A549 (cell line): ENCODE results near the gene HDAC10. TPM values are rescaled to one million over a fixed set of nuclear protein-coding genes. Genes with fewer than 3 reads are reported as not detected.

Source experiments
- ATAC-seq, 2 experiments: fragments of 200-7000 bp in 1 of 2; fragments of >200 bp in 1 of 2; cut with Nextera tagmentation in 1 of 2; cut with Tn5 transposase in 1 of 2; 3 replicates each; pipeline versions ENCODE4 v1.8.0 to v1.9.1; 2018 to 2020; ENCODE audit warnings: mild to moderate bottlenecking in 1 of 2, moderate library complexity in 1 of 2
- CTCF ChIA-PET: fragments of 300-600 bp; sonication (Branson Sonifier 250); formaldehyde crosslinking; extraction: SDS; loops from one replicate; lab custom pipeline; 2021; ENCODE audit warnings: antibody characterized with exemption, inconsistent platforms; lab: Yijun Ruan, JAX
- POLR2A ChIA-PET: fragments of 350-600 bp; formaldehyde crosslinking; extraction: SDS; loops from one replicate; lab custom pipeline; 2021; ENCODE audit warnings: antibody characterized with exemption, inconsistent platforms; lab: Yijun Ruan, JAX
- DNase-seq, 2 experiments: peaks; one replicate each; pipeline versions ENCODE4 v3.0.0 to v3.0.0-alpha.2; 2011 to 2016; ENCODE audit warnings: low read depth in 1 of 2, low spot score in 1 of 2
- FAIRE-seq: peaks from 2 replicates; lab custom pipeline; 2011; peaks lifted over from hg19 to GRCh38; lab: Jason Lieb, UNC
- H3K27ac ChIP-seq, 2 experiments: fragments of >200 bp; sonication (Bioruptor Twin); formaldehyde crosslinking; 3 replicates each; pipeline ENCODE4 v1.5.1; 2016 to 2017
- H3K4me1 ChIP-seq: fragments of >200 bp; sonication (Bioruptor Twin); formaldehyde crosslinking; 3 replicates; pipeline ENCODE4 v1.6.1; 2016
- H3K4me2 ChIP-seq: fragments of >200 bp; sonication (Bioruptor Twin); formaldehyde crosslinking; 3 replicates; pipeline ENCODE4 v1.6.1; 2016
- H3K4me3 ChIP-seq: fragments of >200 bp; sonication (Bioruptor Twin); formaldehyde crosslinking; 3 replicates; pipeline ENCODE4 v1.5.1; 2016
- H3K9me3 ChIP-seq: fragments of >200 bp; sonication (Bioruptor Twin); formaldehyde crosslinking; 3 replicates; pipeline ENCODE4 v1.6.1; 2016
- BHLHE40 ChIP-seq: IDR thresholded peaks from 2 replicates; pipeline ENCODE4 v1.6.1; 2012; ENCODE audit warnings: low read depth, low read length, inconsistent platforms
- CBX2 ChIP-seq: fragments of 200-600 bp; sonication (generic); IDR thresholded peaks from 2 replicates; pipeline ENCODE4 v1.6.1; 2016; ENCODE audit warnings: low read depth, mild to moderate bottlenecking, borderline replicate concordance
- EHMT2 ChIP-seq: fragments of 200-600 bp; sonication (generic); IDR thresholded peaks from 2 replicates; pipeline ENCODE4 v1.6.1; 2016; ENCODE audit warnings: antibody characterized with exemption, low read depth, mild to moderate bottlenecking, moderate library complexity
- ESRRA ChIP-seq: fragments of 150-350 bp; IDR thresholded peaks from 2 replicates; pipeline ENCODE4 v1.6.1; 2014; ENCODE audit warnings: mild to moderate bottlenecking, low read length, borderline replicate concordance
- GATA3 ChIP-seq: IDR thresholded peaks from 2 replicates; pipeline ENCODE4 v1.6.1; 2012; ENCODE audit warnings: borderline replicate concordance
- HDAC2 ChIP-seq: fragments of 200-600 bp; sonication (generic); IDR thresholded peaks from 2 replicates; pipeline ENCODE4 v1.6.1; 2016
- HES2 ChIP-seq: fragments of >200 bp; sonication (Bioruptor Twin); formaldehyde crosslinking; IDR thresholded peaks from 2 replicates; pipeline ENCODE4 v1.6.1; 2016
- MAFK ChIP-seq: fragments of 450-650 bp; IDR thresholded peaks from 2 replicates; pipeline ENCODE4 v1.6.1; 2014; ENCODE audit not compliant: partially characterized antibody
- MAX ChIP-seq: IDR thresholded peaks from 2 replicates; pipeline ENCODE4 v1.6.1; 2012
- MAZ ChIP-seq: fragments of 150-350 bp; IDR thresholded peaks from 2 replicates; pipeline ENCODE4 v1.6.1; 2014; ENCODE audit warnings: antibody characterized with exemption, low read depth, low read length, borderline replicate concordance
- PHF8 ChIP-seq: fragments of 200-600 bp; sonication (generic); IDR thresholded peaks from 2 replicates; pipeline ENCODE4 v1.6.1; 2016; ENCODE audit warnings: low read depth, mild to moderate bottlenecking, antibody characterized with exemption, moderate library complexity, borderline replicate concordance
- SMC3 ChIP-seq: fragments of >200 bp; sonication (Bioruptor Twin); formaldehyde crosslinking; IDR thresholded peaks from 3 replicates; pipeline ENCODE4 v1.6.1; 2018; ENCODE audit warnings: inconsistent platforms
- TP53 ChIP-seq: fragments of 250-450 bp; sonication (Bioruptor Pico); IDR thresholded peaks from 2 replicates; pipeline ENCODE4 v1.5.0; 2021; ENCODE audit warnings: mild to moderate bottlenecking, moderate library complexity
- ZNF302 ChIP-seq: fragments of 250-450 bp; sonication (Bioruptor Pico); IDR thresholded peaks from 2 replicates; pipeline ENCODE4 v1.9.0; 2021; ENCODE audit warnings: inconsistent platforms, mild to moderate bottlenecking, moderate library complexity
- WGBS: methylation state at CpG from one replicate; pipeline ENCODE4 v1.1.6; 2017; ENCODE audit errors: missing lambda C conversion rate; 5-methylcytosine and 5-hydroxymethylcytosine counted together
- polyA plus RNA-seq, 4 experiments: library from polyadenylated mRNA; depleted of rRNA in 3 of 4; stranded (reverse); fragments of >200 nt; fragmentation: RNase III in 1 of 4; extraction: RNeasy Plus Mini Kit Qiagen cat#74134 plus additional on column Dnase treatment in 1 of 4; gene quantifications; 2 replicates in 3 of 4; 3 replicates in 1 of 4; pipeline ENCODE4 v1.2.3, GENCODE V29; 2011 to 2017
- TF ChIP-seq, protein P1 (sequence below): fragments of 450-650 bp; IDR thresholded peaks from 2 replicates; pipeline ENCODE4 v1.6.1; 2014; ENCODE audit warnings: antibody characterized with exemption
- TF ChIP-seq, protein P2 (sequence below): fragments of 150-350 bp; IDR thresholded peaks from 2 replicates; pipeline ENCODE4 v1.6.1; 2014; ENCODE audit warnings: low read depth, mild to moderate bottlenecking, low read length

HDAC10 gene
- polyA plus RNA-seq, 2 of the 4 experiments (the other 2 are of a cell fraction) = 2.4 to 12.0 TPM

DNA sequence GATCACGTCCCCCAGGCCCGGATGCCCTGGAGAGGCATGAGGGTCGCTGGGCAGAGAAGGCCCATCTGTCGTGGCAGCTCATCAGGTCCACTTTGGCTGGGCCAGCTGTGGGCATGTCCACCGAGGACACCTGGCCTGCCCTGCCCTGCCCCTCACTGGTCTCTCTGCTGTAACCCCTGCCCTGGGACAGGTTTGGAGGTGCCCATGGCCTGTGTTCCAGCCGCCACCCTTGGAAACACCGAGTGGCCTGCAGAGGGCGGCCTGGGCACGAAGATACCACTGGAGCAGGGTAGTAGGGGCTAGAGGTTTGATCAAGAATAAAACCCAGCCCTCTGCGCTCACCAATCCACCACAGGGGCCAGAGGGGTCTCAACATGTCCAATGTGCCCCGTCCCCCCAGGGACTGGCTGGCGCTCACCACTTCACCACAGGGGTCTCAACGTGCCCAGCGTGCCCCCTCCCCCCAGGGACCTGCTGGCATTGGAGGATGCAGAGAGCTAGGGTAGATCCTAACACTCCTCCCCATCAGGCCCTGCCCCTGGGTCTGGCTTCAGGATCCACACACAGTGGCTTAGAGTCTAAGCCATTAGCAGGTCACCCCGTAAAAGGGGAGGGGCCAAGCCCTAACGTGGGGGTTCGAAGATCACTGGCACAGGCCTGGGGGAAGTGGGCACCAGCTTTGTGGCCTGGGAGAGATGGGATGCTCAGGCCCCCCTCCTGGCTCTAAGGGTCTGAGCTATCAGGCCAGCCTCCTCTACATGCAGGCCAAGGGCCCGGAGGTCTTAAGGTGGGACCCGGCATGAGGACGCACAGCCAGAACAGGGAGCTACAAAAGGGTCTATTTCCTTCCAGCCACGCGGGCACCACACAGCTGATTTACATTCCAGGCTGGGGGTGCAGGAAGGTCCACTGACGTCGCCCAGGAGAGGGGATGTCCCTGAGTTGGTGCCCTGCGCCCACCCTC, 1.3 kb upstream of the HDAC10 start (continued):
- TF ChIP-seq EHMT2 (no peak), TP53 (CRISPR knock-in tag) (no peak), PHF8 (no peak)
- TF ChIP-seq, all 56 proteins: peak for 3

DNA sequence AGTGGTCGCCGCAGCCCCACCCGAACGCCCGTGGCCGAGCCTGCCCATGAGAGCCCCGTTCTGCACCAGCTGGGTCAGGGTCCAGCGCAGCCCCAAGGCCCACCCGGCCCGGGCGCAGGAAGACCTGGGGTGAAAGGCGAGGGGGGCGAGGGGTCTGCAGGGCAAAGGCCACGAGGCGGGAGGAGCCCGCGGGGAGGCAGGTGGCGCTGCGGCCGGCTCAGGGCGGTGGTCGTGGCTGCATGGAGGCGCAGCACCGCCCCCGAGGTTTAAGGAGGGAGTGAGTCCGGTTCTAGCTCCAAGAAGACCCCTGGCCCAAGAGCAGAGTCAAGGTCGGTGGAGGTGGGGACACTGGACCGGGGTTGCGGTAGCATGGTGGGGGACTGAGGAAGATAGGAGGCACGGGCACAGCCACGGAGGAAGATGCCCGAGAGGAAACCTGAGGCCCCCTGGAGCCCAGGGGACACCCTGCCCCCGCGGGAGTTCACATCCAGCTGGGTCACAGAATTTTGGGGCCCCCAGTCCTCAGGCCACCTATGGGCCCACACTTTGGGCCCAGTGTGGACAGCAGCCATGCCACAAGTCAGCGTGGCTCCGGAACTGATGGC, 514 bp upstream of the HDAC10 start:
- Histone ChIP-seq H3K4me3 (peak overlapping the region; percentile 53), H3K9me3 (no peaks in the 10 kb centered on the region), H3K4me2 (peak overlapping the region; percentile 77), H3K27ac (peak overlapping the region; percentile 76 to 93), H3K4me1 (peaks cover 12% of the 10 kb centered on the region; the same call in 2 of the 3 replicates)
- peak in 1 of 2 experiments; percentile 1; a peak in 2 of 6 replicates for ATAC-seq
- ChIA-PET CTCF (interaction anchor here (0.6 to 5.6 kb wide), 22 partner anchors 9 to 252 kb away, joined by 3 to 74 read pairs (median 4); partner anchors contain the start of genes DENND6B and MAPK12), POLR2A (interaction anchor here (1.0 to 1.5 kb wide), 3 partner anchors 9 to 16 kb away, joined by 3 to 4 read pairs (median 4); no protein-coding TSS in a partner anchor)
- 61% methylated on average over 21 of the region's 36 CpGs for WGBS
- DNase-seq = no peak
- no peak for TF ChIP-seq HES2
- FAIRE-seq = no peak

DNA sequence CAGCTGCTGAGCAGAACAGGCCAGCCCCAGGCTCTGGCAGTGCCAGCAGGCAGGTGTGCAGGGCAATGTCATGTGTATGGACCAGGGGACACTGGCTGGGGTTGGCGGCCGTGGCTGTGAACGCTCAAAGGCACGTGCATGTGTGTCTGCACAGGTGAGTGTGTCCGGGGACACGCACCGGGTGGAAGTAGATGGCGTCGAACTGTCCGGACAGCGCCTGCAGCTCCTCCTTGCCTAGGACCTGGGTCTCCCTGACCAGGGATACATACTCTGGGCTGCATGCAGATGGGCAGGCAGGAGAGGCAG, 863 bp downstream of the HDAC10 start:
- Histone ChIP-seq H3K9me3 (no peaks in the 10 kb centered on the region), H3K4me3 (peak overlapping the region; percentile 53; the same call in 2 of the 3 replicates), H3K4me2 (peak overlapping the region; percentile 77), H3K27ac (peak overlapping the region in 1 of 2 experiments; percentile 93; a peak in 4 of 6 replicates), H3K4me1 (peaks cover 19% of the 10 kb centered on the region; the same call in 2 of the 3 replicates)
- FAIRE-seq (no peak), DNase-seq (no peak), ATAC-seq (no peak)
- TF ChIP-seq SMC3 (no peak), MAX (no peak), ZNF302 (CRISPR knock-in tag) (no peak), CBX2 (no peak), GATA3 (no peak), MAFK (no peak), ESRRA (no peak), BHLHE40 (no peak), MAZ (no peak), HDAC2 (no peak)
- TF ChIP-seq, protein P1, sequence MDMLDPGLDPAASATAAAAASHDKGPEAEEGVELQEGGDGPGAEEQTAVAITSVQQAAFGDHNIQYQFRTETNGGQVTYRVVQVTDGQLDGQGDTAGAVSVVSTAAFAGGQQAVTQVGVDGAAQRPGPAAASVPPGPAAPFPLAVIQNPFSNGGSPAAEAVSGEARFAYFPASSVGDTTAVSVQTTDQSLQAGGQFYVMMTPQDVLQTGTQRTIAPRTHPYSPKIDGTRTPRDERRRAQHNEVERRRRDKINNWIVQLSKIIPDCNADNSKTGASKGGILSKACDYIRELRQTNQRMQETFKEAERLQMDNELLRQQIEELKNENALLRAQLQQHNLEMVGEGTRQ = no peak
- TF ChIP-seq, protein P2, sequence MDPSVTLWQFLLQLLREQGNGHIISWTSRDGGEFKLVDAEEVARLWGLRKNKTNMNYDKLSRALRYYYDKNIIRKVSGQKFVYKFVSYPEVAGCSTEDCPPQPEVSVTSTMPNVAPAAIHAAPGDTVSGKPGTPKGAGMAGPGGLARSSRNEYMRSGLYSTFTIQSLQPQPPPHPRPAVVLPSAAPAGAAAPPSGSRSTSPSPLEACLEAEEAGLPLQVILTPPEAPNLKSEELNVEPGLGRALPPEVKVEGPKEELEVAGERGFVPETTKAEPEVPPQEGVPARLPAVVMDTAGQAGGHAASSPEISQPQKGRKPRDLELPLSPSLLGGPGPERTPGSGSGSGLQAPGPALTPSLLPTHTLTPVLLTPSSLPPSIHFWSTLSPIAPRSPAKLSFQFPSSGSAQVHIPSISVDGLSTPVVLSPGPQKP = no peak
- ChIA-PET POLR2A (interaction anchor here (0.5 to 1.5 kb wide), 2 partner anchors 9 to 51 kb away, joined by 4 read pairs; no protein-coding TSS in a partner anchor), CTCF (interaction anchor here (1.0 to 5.6 kb wide), 6 partner anchors 9 to 91 kb away, joined by 3 to 74 read pairs (median 16); partner anchors contain the start of gene DENND6B)
- 94% methylated on average over 11 of the region's 11 CpGs for WGBS
